CD4-positive, alpha-beta T cell (primary cell): Measurements from ENCODE around the gene SS18L1. TPM values are rescaled to one million over a fixed set of nuclear protein-coding genes. Genes with fewer than 3 reads are reported as not detected.
A peak's percentile ranks its signal among the peaks of the same experiment; 100 is the strongest.

ENCODE experiments used
- ATAC-seq: fragments of 200-7000 bp; cut with Tn5 transposase; one replicate; pipeline ENCODE4 v1.10.0; 2022; ENCODE audit warnings: mild to moderate bottlenecking; ENCODE audit not compliant: poor library complexity
- CTCF ChIA-PET: fragments of 350-600 bp; sonication (Branson Sonifier 250); formaldehyde crosslinking; loops from one replicate; lab custom pipeline; 2021; ENCODE audit warnings: antibody characterized with exemption, inconsistent platforms; lab: Charles Lee
- POLR2A ChIA-PET: fragments of 350-600 bp; sonication (Branson Sonifier 250); formaldehyde crosslinking; loops from one replicate; lab custom pipeline; 2021; ENCODE audit warnings: antibody characterized with exemption, inconsistent platforms; lab: Charles Lee
- DNase-seq, 14 experiments: peaks; one replicate each; pipeline ENCODE4 v3.0.0-alpha.2; 2013 to 2020; ENCODE audit warnings: mixed read lengths in 2 of 14
- H3K27ac ChIP-seq, 2 donors: one replicate each; pipeline versions ENCODE4 v1.5.1 to v1.7.0; 2013; ENCODE audit warnings: low read length in 2 of 2, low read depth in 1 of 2, mild to moderate bottlenecking in 1 of 2
- H3K27me3 ChIP-seq, 2 experiments: 1 replicate in 1 of 2; 2 replicates in 1 of 2; pipeline versions ENCODE4 v1.6.1 to v1.7.0; 2013; ENCODE audit warnings: low read length in 2 of 2, control low read depth in 1 of 2, mild to moderate bottlenecking in 1 of 2, moderate library complexity in 1 of 2; ENCODE audit not compliant: insufficient read depth in 2 of 2, control insufficient read depth in 1 of 2
- H3K36me3 ChIP-seq: one replicate; pipeline ENCODE4 v1.6.1; 2013; ENCODE audit warnings: low read length, control low read depth; ENCODE audit not compliant: insufficient read depth
- H3K4me1 ChIP-seq: one replicate; pipeline ENCODE4 v1.6.1; 2013; ENCODE audit warnings: low read length, control low read depth; ENCODE audit not compliant: insufficient read depth
- H3K4me3 ChIP-seq: one replicate; pipeline ENCODE4 v1.5.1; 2013; ENCODE audit warnings: mild to moderate bottlenecking, low read length, moderate library complexity
- H3K9me3 ChIP-seq, 2 experiments: 1 replicate in 1 of 2; 2 replicates in 1 of 2; pipeline versions ENCODE4 v1.6.1 to v1.7.0; 2013; ENCODE audit warnings: low read length in 2 of 2, mild to moderate bottlenecking in 2 of 2, control low read depth in 1 of 2, moderate library complexity in 1 of 2; ENCODE audit not compliant: control insufficient read depth in 1 of 2, insufficient read depth in 1 of 2
- H3K27ac Mint-ChIP-seq: one replicate; pipeline ENCODE4 v1.8.0; 2020; ENCODE audit warnings: mixed read lengths
- H3K27me3 Mint-ChIP-seq: one replicate; pipeline ENCODE4 v1.8.0; 2021; ENCODE audit warnings: mixed read lengths
- H3K36me3 Mint-ChIP-seq: one replicate; pipeline ENCODE4 v1.8.0; 2021; ENCODE audit warnings: low read depth, mixed read lengths
- H3K4me1 Mint-ChIP-seq: one replicate; pipeline ENCODE4 v1.8.0; 2021; ENCODE audit warnings: low read depth, mixed read lengths
- H3K4me3 Mint-ChIP-seq: one replicate; pipeline ENCODE4 v1.8.0; 2020; ENCODE audit warnings: mild to moderate bottlenecking, mixed read lengths
- H3K9me3 Mint-ChIP-seq: one replicate; pipeline ENCODE4 v1.8.0; 2020; ENCODE audit warnings: mixed read lengths
- intact Hi-C, 2 experiments: fragments of 100-400 bp; cut with DNase I in 1 of 2; cut with micrococcal nuclease in 1 of 2; formaldehyde crosslinking; loops; one replicate each; pipeline versions ENCODE4 v1.15.1 to v1.9.0; 2023 to 2025; cut with DNase I, micrococcal nuclease
- total RNA-seq, 174 experiments: library from RNA in 2 of 174; stranded (reverse) in 2 of 174; gene quantifications; one replicate each; pipeline ENCODE4 v1.2.3 and lab custom pipeline; 2021 to 2026
- TF ChIP-seq, protein P1 (sequence below): fragments of 200-600 bp; IDR thresholded peaks from one replicate; pipeline ENCODE4 v1.8.0; 2022; ENCODE audit warnings: antibody characterized with exemption, mild to moderate bottlenecking

Gene SS18L1
- total RNA-seq, 2 experiments from 2014 or later: 12.8 to 13.4 TPM

DNA sequence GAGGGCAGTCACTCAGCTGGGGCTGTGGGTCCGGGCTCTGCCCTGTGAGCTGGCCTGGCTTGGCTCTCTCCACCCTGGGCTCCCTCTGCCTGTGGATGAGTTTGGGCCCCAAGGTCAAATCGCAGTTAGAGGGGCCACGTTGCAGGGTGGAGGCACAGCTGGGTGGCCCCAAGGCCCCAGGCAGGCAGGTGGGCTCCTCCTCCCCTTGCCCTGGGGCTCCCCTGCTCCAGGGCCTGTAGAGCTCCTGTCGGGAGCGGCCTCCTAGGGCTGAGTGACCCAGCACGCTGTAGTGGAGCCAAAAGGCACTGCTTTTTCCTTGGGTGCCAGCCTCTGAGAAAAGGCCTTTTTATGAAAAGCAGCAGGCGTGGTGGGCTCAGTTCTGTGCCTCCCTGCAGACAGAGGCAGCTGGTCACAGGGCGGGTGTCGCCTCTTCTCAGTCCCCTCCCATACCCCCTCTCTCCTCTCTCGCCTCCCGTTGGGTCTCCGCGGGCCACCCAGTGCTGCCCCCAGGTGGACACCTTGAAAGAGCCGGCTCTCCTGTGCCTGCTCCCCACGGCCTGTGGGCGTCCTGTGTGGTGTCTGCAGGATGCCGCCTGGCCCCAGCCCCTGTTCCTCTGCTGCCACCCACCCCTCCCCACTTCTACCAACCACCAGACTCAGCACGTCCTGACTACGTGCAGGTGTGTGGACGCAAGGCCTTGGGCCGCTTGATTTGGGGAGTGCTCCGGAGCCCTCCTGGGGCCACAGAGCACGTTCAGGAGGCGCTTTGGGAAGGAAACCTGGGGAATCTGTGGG, 13.2 kb downstream of the SS18L1 start:
- intact Hi-C loops: loop anchor here (1.0 to 5.0 kb wide), 3 partner anchors 129 to 146 kb away; no protein-coding TSS in a partner anchor
- no peak overlapping the region for H3K27ac ChIP-seq
- DNase-seq (peak; percentile 55 to 84 (median 66)), ATAC-seq (peak; percentile 91)
- H3K36me3 ChIP-seq: peaks cover 39% of the 10 kb centered on the region
- no peak overlapping the region for H3K4me3 ChIP-seq
- H3K4me1 Mint-ChIP-seq: peaks cover 22% of the 10 kb centered on the region
- H3K27me3 ChIP-seq: no peaks in the 10 kb centered on the region
- H3K9me3 ChIP-seq: peaks cover 0 to 13% of the 10 kb centered on the region in 2 experiments
- no peaks in the 10 kb centered on the region for H3K9me3 Mint-ChIP-seq
- H3K27ac Mint-ChIP-seq: no peak overlapping the region
- POLR2A ChIA-PET: interaction anchor here (0.8 kb wide), 1 partner anchor 14 kb away, joined by 3 read pairs; the partner anchor contains the start of gene PSMA7
- TF ChIP-seq, protein P1, sequence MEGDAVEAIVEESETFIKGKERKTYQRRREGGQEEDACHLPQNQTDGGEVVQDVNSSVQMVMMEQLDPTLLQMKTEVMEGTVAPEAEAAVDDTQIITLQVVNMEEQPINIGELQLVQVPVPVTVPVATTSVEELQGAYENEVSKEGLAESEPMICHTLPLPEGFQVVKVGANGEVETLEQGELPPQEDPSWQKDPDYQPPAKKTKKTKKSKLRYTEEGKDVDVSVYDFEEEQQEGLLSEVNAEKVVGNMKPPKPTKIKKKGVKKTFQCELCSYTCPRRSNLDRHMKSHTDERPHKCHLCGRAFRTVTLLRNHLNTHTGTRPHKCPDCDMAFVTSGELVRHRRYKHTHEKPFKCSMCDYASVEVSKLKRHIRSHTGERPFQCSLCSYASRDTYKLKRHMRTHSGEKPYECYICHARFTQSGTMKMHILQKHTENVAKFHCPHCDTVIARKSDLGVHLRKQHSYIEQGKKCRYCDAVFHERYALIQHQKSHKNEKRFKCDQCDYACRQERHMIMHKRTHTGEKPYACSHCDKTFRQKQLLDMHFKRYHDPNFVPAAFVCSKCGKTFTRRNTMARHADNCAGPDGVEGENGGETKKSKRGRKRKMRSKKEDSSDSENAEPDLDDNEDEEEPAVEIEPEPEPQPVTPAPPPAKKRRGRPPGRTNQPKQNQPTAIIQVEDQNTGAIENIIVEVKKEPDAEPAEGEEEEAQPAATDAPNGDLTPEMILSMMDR: peak; percentile 61
- CTCF ChIA-PET: interaction anchor here (0.8 to 1.6 kb wide), 4 partner anchors 13 to 146 kb away, joined by 3 to 6 read pairs (median 4); partner anchors contain the start of genes PSMA7 and SS18L1
- H3K36me3 Mint-ChIP-seq: peaks cover 35% of the 10 kb centered on the region
- no peaks in the 10 kb centered on the region for H3K27me3 Mint-ChIP-seq
- peaks cover 23% of the 10 kb centered on the region for H3K4me1 ChIP-seq
- H3K4me3 Mint-ChIP-seq: no peak overlapping the region

DNA sequence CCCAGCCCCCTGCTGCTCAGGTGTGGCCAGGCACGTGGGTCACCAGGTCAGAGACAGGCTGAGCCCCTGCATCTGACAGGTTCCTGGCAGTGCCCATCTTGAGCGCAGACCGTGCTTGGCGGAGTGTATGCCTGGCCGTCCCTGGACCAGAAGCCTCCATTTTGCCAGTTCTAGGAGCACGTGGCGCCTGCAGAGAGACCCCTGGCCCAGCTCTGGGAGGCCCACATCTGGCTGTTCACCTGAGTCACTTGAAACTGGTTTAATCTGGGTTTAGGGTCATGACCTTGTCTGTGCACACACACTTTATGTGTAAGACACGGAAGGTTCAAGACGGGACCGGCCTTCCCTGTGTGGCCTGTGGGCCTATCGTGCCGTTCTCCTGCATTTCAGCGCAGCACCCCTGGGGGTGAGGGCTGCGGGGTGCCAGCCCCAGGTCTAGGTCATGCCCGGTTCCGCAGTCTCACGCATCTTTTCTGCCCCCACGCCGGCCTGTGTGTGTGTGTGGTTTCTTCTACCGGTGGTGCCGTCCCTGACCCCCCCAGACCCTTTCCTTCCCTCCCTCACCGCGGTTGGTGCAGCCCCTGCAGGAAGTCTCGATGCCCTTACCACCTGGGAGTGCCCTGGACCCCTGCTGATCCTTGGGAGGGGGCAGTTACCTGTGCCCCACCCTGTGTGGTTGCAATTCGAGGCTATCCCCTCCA, 14.0 kb downstream of the SS18L1 start:
- ChIA-PET POLR2A (no interaction called here), CTCF (interaction anchor here (1.3 to 1.6 kb wide), 2 partner anchors 22 to 147 kb away, joined by 4 to 5 read pairs; no protein-coding TSS in a partner anchor)
- TF ChIP-seq, protein P1: no peak
- Mint-ChIP-seq H3K27me3 (no peaks in the 10 kb centered on the region), H3K9me3 (no peaks in the 10 kb centered on the region), H3K4me3 (no peak overlapping the region), H3K36me3 (peaks cover 34% of the 10 kb centered on the region), H3K27ac (no peak overlapping the region), H3K4me1 (peaks cover 15% of the 10 kb centered on the region)
- intact Hi-C loops: loop anchor here (1.0 to 5.0 kb wide), 3 partner anchors 130 to 147 kb away; no protein-coding TSS in a partner anchor
- H3K4me3 ChIP-seq: no peak overlapping the region
- ATAC-seq (no peak), DNase-seq (no peak)
- H3K27me3 ChIP-seq: no peaks in the 10 kb centered on the region
- H3K27ac ChIP-seq: no peak overlapping the region
- H3K4me1 ChIP-seq: peaks cover 23% of the 10 kb centered on the region
- H3K9me3 ChIP-seq: peaks cover 0 to 7% of the 10 kb centered on the region in 2 experiments
- H3K36me3 ChIP-seq: peaks cover 40% of the 10 kb centered on the region

DNA sequence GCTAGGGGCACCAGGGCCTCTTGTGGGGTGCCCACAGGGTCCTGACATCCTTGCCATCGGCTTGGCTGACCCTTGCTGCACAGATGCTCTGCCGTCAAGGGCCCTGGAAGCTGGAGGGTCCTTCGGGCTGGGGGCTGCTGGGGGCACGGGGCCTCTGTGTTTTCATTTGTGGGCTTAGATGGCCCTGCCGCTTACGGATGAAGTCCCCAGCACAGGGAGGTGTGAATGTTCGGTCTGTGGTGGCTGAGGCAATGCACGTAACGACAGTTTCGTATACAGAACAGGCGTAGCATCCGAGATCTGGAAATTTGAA, 14.5 kb downstream of the SS18L1 start:
- Histone ChIP-seq H3K36me3 (peaks cover 42% of the 10 kb centered on the region), H3K27ac (no peak overlapping the region), H3K4me3 (no peak overlapping the region), H3K27me3 (no peaks in the 10 kb centered on the region), H3K4me1 (peaks cover 23% of the 10 kb centered on the region), H3K9me3 (peaks cover 0 to 7% of the 10 kb centered on the region in 2 experiments)
- Mint-ChIP-seq H3K4me1 (peaks cover 10% of the 10 kb centered on the region), H3K9me3 (no peaks in the 10 kb centered on the region), H3K27me3 (no peaks in the 10 kb centered on the region), H3K36me3 (peaks cover 29% of the 10 kb centered on the region), H3K4me3 (no peak overlapping the region), H3K27ac (no peak overlapping the region)
- ChIA-PET CTCF (no interaction called here), POLR2A (no interaction called here)
- ATAC-seq: no peak
- DNase-seq: no peak
- intact Hi-C loops: loop anchor here in 1 of 2 experiments (5.0 kb wide), 1 partner anchor 131 kb away; no protein-coding TSS in a partner anchor
- TF ChIP-seq, protein P1: no peak
